HK-2 (cell line): ENCODE data around the gene SLC25A48.

ENCODE experiments used
- DNase-seq: peaks from one replicate; pipeline ENCODE4 v3.0.0-alpha.2; 2018; ENCODE audit not compliant: unreplicated experiment

The SLC25A48 gene, protein sequence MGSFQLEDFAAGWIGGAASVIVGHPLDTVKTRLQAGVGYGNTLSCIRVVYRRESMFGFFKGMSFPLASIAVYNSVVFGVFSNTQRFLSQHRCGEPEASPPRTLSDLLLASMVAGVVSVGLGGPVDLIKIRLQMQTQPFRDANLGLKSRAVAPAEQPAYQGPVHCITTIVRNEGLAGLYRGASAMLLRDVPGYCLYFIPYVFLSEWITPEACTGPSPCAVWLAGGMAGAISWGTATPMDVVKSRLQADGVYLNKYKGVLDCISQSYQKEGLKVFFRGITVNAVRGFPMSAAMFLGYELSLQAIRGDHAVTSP

DNA sequence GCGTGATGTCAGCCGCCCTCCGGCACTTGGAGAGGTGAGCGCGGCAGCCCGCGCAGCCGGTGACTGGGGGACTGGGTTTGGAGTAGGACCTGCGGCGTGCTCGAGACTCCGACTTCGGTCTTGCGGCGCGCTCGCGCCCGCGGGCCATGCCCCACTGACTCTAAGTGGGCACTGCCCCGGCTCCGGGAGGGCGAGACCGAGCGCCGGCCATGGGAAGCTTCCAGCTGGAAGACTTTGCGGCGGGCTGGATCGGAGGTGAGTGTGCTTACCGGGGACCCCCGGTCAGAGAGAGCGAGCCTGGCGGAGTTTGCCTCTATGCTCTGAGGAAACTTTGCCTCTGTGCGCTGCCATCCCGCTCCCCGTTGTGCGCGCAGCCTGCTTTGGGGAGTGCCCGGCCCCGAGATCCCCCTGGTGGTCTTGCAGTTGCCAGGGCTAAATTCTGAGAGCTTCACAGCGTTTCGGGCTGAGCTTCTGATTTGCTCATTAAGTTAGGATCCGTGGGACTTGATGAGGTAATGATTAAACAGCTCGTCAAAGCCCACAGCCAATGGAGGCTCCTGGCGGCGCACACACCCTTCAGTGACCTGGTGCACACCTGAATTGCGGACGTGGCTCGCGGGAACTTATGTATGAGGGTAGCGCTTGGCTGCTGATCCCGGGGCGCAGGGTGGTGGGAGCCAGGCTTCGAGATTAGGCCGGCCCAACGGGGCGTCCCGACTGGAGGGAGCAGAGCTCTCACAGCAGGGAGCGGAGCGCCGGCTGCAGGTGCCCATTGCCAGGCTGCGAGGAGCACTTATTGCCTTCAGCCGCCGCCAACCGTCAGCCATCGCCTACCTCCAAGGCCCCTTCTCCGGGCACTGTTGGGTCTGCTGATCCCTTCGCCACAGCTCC is at the start of gene SLC25A48:
SLC25A48 (plus strand) TSS at position 25 of the 891 bp plus-strand sequence; CDS start at position 210, 185 bp downstream.
- no peak for DNase-seq

DNA sequence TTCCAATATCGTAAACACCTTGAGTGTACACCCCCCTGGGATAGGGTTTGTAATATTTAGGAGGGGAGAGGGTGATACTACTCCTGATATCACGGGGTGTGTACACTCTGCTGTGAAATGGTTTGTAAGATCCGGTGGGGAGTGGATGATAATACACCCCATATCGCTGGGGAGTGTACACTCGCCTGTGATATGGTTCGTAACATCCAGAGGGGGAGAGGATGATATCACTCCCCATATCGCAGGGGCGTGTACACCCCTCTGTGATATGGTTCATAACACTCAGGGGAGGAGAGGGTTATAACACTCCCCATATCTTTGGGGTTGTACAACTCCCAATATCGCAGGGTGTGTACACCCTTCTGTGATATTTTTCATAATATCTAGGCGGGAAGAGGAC is 33.8 kb upstream of the SLC25A48 start:
- no peak for DNase-seq

DNA sequence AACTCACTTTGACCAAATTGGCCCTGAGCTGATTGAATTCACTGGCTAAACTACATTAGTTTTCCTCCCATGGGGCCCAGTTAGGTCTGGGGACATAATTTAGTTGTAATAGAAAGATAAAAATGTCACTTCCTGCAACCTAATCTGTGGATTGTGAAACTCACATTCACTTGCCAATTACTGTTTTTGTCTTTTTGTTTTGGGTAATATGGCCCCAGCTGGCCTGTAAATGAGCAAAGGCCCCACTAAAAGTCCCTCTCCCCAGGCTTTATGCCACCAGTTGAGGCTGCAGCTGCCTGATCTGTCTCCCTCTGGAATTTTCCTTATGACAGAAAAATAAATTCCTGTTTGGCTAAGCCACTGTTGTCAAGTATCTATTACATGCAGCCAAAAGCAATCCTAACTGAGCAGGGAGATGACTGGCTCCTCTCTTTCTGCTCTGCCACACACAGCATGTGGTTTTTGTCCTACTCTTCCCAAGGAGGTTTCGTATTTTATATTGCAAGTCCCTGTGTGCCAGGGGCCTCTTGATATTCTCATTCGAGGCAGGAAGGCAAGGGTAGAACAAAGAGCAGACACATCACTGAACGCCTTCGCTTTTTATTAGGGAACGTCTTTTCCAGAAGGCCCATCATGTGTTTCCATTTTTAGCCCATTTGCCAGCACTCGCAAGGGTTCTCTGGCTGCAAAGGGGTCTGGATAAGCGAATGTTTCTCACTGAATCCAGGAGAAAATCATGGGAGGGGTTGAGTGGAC is 24.1 kb upstream of the SLC25A48 start:
- no peak for DNase-seq

DNA sequence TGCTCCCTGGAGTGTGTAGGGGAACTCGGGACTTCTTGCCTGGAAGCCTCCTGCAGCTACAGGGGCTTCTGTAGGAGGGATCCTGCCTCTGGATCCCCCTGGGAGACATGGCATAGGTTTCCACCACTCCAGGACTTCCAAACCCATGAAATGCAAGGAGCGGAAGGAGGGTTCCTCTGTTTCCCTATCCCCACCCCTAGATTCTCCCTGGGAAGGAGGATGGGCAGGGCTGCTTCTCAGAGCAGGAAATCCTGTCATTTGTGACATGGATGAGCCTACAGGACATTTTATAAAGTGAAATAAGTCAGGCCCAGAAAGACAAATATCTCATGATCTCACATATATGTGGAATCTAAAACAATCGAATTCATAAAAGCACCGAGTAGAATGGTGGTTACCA is 23.5 kb upstream of the SLC25A48 start:
- no peak for DNase-seq

DNA sequence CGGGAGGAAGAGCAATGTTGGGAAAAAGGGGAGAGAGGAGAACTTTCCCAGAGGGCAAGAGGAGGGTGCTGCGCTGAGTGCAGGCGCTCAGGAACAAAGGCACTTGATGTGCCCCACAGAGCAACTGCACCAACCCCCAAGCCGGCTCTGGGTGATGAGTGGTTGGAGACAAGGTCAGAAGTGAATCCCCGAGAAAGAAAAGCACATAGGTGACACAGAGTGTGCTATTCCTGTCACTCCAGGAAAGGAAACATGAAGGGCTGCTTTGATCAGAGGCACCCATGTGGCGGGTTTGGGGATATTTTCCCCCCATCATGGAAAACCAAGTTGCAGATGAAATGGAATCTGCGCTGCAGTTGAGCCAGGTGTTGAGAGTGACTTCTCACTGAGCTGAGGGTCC is 20.7 kb upstream of the SLC25A48 start:
- no peak for DNase-seq

DNA sequence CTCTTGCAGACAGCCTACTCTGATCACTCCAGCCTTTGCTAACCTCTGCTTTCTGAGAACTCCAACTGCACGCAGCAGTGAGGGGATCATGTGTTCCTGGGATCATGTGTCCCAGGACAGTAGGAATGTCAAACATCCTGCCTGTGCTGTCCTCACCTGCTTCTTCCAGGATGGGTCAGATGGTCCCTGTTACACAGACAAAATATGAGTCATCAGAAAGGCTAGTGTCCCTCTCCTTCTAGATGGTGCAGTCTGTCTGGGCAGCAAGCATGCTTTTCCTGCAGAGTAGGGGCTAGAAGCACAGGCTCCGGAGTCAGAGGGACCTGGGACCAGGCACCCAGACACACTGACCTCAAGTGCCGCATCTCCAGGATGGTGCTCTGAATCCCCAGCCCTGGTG is 20.1 kb upstream of the SLC25A48 start:
- DNase-seq, result no peak

DNA sequence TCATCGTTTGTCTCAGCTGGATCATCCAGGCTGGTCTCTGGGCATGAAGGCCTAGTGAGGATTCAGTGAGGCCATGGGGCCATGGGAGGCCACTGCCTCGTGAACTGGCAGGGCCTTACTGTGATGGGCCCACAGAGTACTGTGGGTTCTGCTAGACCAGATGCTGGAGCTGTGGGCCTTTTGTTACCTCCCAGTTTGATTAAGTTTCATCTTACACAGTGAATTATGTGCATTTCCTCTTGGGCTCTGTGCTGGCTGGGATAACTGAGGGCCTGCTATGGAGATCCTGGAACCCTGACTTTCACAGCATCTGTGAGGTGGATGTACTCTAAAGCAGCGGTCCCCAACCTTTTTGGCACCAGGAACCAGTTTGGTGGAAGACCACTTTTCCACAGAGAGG is 19.7 kb upstream of the SLC25A48 start:
- DNase-seq, result no peak

DNA sequence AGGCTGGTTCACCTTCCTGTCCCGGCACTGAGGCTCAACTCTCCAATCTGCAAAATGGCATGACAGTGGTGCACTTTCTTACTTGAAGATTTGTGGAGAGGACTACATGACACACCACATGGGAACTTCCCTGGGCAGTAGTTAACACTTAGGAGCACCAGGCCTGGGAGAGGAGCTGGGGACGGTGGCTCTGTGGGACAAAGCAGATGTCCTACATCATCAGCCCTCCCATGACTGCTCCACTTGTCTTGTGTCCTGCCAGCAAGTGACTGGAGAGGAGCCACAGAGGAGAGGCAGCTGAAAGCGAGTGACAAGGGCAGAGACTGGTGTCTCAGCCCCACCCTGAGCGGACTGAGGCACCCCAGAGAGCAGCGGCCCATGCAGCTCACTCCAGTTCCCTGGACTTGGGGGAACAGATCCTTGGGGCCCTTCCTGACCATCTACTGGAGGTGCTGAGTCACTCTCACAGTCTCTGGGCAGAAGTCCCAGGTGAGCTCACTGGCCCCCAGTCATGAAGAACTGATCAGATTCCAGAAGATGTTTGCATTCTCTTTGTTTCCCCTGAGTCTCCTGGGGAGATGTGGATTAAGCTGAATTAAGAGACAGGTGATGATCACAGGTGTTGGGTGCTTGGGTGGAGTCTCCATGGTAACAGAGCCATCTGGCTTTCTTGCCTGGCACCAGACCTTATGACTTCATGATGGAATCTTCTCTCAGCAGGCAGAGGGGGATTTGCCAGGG is 13.2 kb upstream of the SLC25A48 start:
- DNase-seq, result no peak

DNA sequence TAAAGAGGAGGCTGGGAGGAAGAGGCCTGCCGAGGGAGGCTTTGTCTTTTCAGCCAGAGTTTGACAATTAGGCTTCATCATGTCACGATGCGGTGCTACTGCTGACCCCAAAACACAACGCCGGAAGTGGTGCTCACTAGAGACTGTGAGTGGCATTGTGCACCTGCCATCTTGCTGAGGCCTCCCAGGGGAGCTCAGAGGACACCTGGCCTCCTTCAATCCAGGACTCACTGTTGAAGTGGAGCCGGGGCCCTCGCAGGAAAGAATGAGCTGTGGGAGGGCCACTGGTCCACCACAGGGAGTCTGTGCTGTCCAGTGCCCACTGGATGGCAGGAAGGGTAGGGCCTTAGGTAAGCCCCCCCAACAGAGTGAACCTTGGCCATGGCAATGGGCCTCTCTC is 12.7 kb upstream of the SLC25A48 start:
- no peak for DNase-seq

DNA sequence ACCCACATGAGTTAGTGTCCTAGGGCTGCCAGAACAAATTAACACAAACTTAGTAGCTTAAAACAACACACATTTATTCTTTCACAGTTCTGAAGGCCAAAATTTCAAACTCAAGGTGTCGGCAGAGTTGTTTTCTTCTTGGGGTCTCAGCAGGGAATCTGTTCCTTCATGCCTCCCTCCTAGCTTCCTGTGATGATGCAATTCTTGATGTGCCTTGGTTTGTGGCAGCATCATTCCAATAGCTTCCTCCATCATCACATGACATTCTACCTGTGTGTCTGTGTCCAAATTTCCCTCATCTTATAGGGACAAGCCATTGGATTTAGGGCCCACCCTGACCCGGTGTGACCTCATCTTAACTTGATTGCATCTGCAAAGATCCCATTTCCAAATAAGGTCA is 12.2 kb upstream of the SLC25A48 start:
- DNase-seq, result no peak

DNA sequence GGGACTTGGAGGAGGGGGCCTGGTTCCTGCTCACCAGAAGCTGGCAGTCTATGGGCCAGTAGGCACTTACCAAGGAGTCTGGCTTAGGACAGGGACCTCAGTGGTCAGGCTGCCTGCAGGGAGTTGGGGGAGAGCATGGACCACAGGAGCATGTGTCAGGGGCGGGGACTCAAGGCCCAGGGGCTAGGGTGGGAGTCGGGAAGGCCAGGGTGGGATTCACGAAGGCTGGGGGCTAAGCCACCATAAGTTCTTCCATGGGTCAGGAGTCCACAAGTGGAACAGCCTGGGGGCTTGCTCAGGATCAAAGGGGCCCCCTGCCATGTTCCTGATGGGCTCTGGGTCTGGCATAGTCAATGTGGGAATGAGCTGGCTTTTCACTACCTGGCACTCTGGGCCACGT is 11.5 kb upstream of the SLC25A48 start:
- no peak for DNase-seq

DNA sequence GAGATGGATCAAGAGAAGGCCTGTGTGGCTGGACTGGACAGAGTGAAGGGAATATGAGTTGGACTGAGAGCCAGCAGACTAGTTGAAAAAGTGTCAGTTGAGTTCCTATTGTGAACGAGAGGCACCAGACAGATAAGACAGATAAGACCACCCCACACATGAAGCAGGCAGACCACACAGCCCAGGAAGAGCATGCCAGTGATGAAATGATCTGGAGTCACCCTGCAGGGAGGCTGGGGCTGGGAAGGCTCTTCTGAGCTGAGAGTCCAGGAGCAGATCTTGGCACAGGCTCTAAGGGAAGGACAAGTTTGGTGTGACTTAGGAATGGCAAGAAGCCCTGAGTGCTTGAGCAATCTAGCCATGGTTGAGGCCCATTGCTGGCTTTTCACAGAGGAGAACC is 10.6 kb upstream of the SLC25A48 start:
- DNase-seq, result no peak

DNA sequence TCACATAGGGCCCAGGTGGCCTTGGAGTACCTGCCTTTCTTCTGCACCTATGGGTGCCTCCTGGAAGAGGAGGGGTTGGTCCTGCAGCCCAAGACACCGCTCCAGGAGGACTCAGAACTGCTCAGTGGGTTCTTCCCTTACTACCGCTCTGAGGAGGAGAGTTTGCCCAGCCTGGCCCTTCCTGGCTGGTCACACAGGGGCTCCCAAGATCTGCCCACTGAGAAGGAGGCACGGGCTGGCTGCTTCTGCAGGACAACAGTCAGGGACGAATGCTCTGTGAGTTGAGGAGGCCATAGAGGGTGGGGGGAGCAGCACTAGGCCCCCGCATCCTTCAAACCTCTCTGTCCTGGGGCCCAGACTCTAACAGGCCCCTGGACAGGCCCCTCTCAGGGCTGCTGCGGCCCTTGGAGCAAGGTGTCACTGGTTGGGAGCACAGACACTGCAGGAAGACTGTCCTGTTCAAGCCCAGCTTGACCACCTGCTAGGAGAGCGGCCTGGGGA is 9.9 kb upstream of the SLC25A48 start:
- no peak for DNase-seq

DNA sequence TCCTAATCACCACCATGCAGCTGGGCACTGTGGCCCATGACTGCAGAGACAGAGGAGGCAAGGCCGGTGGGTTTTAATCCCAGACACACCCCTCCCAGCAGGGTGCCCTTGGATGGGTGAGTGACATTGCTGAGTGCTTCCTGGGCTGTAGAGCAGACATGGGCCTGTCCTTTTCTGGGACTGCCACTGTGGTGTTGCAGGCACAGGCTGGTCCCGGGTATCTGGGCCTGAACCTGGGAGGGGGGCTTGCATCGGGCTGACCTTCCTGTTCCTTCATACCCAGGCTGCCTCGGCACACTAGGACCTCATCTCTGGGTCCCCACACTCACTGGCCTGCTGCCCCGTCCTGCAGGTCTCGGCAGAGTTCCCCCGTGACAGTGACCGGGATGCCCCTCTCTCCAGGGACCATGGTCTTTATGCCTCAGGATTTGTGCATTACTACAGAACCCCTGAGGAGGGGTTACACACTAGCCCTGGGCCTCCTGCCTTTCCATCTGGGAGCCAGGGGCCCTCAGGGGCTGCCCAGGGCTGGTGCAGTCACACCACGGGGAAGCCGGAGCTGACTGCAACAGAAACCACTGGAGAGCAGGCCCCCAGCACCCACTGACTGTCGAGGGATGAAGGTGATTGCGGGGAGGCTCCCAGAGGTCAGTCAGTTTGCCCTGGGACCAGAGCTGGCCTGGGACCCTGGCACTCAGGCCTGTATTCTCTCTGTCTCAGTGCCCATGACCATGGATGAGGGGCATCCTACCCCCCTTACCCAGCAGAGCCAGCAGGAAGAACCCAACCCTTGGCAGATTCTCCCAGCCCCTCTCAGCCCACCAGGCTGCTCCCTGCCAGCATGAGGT is 8.9 kb upstream of the SLC25A48 start:
- DNase-seq, result no peak

DNA sequence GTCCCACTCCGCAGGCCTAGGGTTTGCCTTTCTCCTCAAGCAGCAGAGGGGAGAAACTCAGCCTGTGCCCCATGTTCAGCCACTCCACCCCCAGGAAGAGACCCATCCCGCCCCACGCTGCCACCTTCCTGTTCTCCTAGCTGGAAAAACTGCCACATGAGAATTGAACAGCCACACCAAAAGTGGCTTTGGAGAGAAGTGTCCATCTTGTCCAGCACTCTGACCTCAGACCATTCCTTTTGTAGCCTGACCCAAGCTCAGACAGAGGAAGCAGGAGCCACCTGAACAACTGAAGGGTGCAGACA is 8.3 kb upstream of the SLC25A48 start:
- no peak for DNase-seq

DNA sequence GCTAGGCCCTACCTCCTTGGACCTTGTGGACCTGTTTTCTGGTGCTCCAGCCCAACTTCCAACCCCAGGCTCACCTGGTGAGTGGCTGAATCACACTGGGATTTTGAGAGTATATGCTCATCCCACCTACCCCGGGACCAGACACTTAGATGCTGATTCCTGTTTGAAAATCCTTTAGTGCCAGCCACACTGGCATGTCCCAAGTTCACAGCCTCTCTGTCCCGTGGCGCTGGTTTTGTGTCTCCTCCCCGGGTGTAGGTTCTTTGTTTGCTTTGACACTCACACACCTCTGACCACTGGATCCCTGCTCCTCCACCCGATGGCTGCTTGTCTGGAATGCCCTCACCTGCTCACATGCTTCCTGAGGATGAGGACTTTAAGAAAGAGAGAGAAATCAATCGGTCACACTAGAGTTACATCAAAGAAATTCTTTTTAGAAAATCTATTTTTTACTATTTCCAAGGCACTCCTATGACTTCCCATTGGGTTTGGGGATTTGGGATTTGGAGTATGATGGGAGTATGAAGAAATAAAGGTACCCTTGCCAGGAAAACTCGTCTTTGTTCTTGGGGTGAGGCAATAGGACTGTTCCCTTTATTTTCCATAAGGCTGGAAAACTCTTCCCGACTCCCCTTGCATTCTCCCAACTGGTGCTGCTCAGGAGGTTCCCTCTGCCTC is 7.3 kb upstream of the SLC25A48 start:
- no peak for DNase-seq

DNA sequence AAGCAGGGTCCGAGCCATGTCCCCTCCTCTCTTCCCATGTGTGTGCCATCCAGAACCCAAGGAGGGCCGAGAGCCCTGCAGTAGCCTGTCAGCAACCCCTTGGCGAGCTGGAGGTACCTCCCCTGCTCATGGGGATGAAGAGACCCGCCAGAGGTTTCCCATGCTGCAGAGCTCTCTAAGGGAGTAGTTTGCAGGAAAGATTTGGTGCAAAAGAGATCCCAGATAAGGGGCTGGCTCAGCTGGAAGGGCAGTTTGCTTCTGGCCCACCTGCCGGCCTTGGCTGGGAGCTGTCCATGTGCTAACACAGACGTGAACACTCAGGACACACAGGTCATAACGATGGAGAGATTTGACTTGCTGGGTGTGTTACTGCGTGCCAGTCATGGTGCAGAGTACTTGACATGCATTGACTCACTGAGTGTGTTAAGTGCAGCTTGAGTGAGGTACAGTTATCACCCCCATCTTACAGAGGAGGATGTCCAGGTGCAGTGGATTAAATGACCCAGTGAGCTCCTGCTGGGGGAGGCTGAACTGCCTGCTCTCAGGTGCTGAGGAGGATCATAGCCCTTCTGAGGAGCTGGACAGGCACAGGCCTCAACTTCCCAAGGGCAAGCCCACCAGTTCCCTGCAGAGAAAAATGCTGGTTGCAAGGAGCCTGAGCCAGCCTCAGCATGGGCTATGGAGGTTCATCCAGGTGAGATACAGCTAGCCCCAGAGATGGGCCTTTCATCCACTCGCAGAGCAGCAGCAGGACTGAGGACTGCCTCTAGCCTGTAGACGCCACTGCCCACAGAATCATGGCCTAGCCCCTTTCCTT is 6.3 kb upstream of the SLC25A48 start:
- DNase-seq, result no peak

DNA sequence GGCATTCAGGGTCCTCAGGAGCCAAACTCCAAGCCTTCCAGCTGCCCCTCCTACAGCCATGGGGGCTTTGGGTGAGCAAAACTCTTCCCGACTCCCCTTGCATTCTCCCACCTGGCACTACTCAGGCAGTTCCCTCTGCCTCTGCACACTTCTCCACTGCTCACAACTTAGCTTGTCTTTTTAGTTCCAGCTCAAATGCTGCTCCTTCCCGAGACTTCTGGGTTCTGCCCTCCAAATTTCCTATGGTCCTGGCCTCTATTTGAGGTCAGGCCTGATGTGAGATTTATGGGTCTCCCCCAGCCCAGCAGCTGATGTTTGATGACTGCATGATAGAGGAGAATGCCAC is 5.7 kb upstream of the SLC25A48 start:
- no peak for DNase-seq

DNA sequence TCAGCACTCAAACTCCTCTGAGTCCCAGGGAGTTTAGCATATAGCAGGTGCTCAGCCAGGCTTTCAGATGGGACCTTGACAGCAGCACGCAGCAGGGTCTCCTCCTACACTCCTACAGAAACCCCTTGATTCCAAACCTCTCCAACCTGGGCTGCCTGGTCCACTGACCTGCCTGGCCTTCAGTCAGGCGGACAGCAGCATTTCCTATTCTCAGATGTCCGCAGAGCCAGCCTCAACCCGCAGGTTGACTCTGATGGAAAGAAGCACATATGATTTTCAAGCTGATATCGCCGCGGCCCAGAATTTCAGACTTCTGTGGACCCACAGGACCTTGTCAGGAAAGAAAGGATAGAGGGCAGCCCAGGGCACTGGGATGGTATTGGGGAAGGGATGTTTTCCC is 5.3 kb upstream of the SLC25A48 start:
- DNase-seq, result no peak
